ENCODE data around the gene GHRH. TPM values are rescaled to one million over a fixed set of nuclear protein-coding genes. Genes with fewer than 3 reads are reported as not detected.
A peak's percentile ranks its signal among the peaks of the same experiment; 100 is the strongest.

Gene GHRH
- total and polyA plus RNA-seq, 4 donors: not detected

DNA sequence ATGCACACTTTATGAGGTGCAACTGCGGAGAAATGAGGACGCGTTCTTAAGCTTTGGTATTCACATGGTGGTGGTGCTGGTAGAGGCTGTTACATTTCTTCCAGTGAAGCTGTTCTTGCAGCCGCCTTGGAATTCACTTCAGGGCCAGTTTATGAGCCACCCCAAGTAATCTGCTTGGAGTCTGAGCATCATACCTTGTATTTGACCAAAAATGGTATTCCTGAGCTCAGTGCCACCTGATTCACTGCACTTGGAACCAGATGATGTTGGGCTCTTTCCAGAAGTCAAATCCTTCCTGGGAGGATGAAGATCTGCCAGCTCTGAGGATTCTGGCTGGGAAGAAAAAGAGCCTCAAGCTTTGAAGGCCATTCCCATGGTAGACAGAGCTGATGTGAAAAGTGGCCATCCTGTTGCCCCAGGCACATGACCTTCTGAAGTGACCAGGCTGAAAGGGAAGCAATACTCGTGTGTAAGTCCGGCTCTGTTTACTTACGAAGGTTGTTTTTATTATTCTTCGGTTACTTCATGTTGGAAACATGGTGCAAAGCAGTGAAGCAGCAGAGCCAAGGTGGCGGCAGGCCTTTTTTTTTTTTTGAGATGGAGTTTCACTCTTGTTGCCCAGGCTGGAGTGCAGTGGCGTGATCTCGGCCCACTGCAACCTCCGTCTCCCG is 35.6 kb upstream of the GHRH start:
- Histone ChIP-seq H3K4me3 (no peak overlapping the region), H3K9ac (ENCODE audit: insufficient read depth in 1 of 2, low read length in 2 of 2) (no peak overlapping the region), H3K4me1 (ENCODE audit: control insufficient read depth in 5 of 5, insufficient read depth in 5 of 5, low read length in 5 of 5) (peaks cover 0 to 23% (median 6%) of the 10 kb centered on the region in 5 donors), H3K27ac (ENCODE audit: low read depth in 1 of 2, low read length in 1 of 2) (no peak overlapping the region), H3K27me3 (ENCODE audit: control insufficient read depth in 3 of 3, insufficient read depth in 3 of 3, low read length in 2 of 3) (no peaks in the 10 kb centered on the region), H3K9me3 (ENCODE audit: control insufficient read depth in 4 of 4, insufficient read depth in 3 of 4, low read length in 3 of 4) (peaks cover 0 to 9% (median 0%) of the 10 kb centered on the region in 4 donors), H3K36me3 (ENCODE audit: control insufficient read depth in 4 of 4, insufficient read depth in 4 of 4, low read length in 4 of 4) (peaks cover 8 to 23% (median 19%) of the 10 kb centered on the region in 4 donors)
- WGBS, 2 donors: 89 to 92% methylated on average over 13 of the region's 13 CpGs
- TF ChIP-seq, protein P1, sequence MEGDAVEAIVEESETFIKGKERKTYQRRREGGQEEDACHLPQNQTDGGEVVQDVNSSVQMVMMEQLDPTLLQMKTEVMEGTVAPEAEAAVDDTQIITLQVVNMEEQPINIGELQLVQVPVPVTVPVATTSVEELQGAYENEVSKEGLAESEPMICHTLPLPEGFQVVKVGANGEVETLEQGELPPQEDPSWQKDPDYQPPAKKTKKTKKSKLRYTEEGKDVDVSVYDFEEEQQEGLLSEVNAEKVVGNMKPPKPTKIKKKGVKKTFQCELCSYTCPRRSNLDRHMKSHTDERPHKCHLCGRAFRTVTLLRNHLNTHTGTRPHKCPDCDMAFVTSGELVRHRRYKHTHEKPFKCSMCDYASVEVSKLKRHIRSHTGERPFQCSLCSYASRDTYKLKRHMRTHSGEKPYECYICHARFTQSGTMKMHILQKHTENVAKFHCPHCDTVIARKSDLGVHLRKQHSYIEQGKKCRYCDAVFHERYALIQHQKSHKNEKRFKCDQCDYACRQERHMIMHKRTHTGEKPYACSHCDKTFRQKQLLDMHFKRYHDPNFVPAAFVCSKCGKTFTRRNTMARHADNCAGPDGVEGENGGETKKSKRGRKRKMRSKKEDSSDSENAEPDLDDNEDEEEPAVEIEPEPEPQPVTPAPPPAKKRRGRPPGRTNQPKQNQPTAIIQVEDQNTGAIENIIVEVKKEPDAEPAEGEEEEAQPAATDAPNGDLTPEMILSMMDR (IDR thresholded peaks at IDR 0.05; ENCODE audit: control extremely low read depth, extremely low read depth): no peak
- ATAC-seq (ENCODE audit: insufficient read depth, low FRiP score) (no peak), DNase-seq (no peak)

DNA sequence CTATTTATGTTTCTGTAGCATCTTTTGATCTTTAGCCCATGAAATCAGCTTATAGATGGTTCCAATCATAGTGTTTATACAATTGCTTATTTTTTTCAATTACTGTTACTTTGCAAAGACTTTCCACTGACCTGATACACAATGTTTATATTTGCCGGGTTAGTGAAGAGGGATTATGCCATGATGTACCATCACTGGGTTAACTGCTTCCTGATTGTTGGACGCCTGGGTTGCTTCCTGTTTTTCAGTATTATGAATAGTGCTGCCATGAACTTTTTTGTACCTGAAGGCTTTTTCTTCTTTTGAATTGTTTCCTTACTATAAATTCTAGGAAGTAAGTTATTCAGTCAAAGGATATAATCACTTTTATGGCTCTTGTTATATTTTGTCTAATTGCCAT is 34.8 kb upstream of the GHRH start:
- Histone ChIP-seq H3K27ac (ENCODE audit: low read depth in 1 of 2, low read length in 1 of 2) (no peak overlapping the region), H3K36me3 (ENCODE audit: control insufficient read depth in 4 of 4, insufficient read depth in 4 of 4, low read length in 4 of 4) (peaks cover 1 to 15% (median 13%) of the 10 kb centered on the region in 4 donors), H3K9ac (ENCODE audit: insufficient read depth in 1 of 2, low read length in 2 of 2) (no peak overlapping the region), H3K4me3 (no peak overlapping the region), H3K27me3 (ENCODE audit: control insufficient read depth in 3 of 3, insufficient read depth in 3 of 3, low read length in 2 of 3) (no peaks in the 10 kb centered on the region), H3K4me1 (ENCODE audit: control insufficient read depth in 5 of 5, insufficient read depth in 5 of 5, low read length in 5 of 5) (peaks cover 0 to 23% (median 6%) of the 10 kb centered on the region in 5 donors), H3K9me3 (ENCODE audit: control insufficient read depth in 4 of 4, insufficient read depth in 3 of 4, low read length in 3 of 4) (peaks cover 0 to 9% (median 0%) of the 10 kb centered on the region in 4 donors)
- 13 to 21% methylated on average over 2 of the region's 2 CpGs for WGBS, 2 donors
- ATAC-seq (ENCODE audit: insufficient read depth, low FRiP score) (no peak), DNase-seq (no peak)
- TF ChIP-seq, protein P1 (IDR thresholded peaks at IDR 0.05; ENCODE audit: control extremely low read depth, extremely low read depth): no peak

DNA sequence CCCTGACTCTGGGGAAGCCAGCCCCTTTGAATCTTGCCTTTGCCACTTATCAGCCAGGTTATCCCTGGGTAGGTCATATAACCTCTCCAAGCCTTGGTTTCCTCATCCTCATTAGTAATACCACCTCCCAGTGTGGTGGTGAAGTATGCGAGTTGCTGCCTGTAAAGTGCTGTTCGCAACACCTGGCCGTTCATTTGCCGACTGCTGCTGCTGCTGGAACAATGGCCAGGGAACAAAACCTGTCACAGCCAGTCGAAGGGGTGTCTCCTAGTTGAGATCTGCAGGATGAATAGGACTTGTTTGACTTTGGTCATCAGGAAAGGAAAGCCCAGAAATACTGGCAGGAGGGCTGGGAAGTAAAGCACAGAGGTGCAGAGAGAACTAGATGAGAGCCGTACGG is 34.0 kb upstream of the GHRH start:
- H3K4me3 ChIP-seq: no peak overlapping the region
- WGBS, 2 donors: 86 to 88% methylated on average over 7 of the region's 7 CpGs
- H3K27me3 ChIP-seq (ENCODE audit: control insufficient read depth in 3 of 3, insufficient read depth in 3 of 3, low read length in 2 of 3): no peaks in the 10 kb centered on the region
- H3K36me3 ChIP-seq (ENCODE audit: control insufficient read depth in 4 of 4, insufficient read depth in 4 of 4, low read length in 4 of 4): peaks cover 0 to 12% (median 9%) of the 10 kb centered on the region in 4 donors
- no peak for DNase-seq
- no peak for ATAC-seq (ENCODE audit: insufficient read depth, low FRiP score)
- TF ChIP-seq, protein P1 (IDR thresholded peaks at IDR 0.05; ENCODE audit: control extremely low read depth, extremely low read depth): no peak
- H3K9me3 ChIP-seq (ENCODE audit: control insufficient read depth in 4 of 4, insufficient read depth in 3 of 4, low read length in 3 of 4): peaks cover 0 to 9% (median 0%) of the 10 kb centered on the region in 4 donors
- H3K9ac ChIP-seq (ENCODE audit: insufficient read depth in 1 of 2, low read length in 2 of 2): no peak overlapping the region
- H3K27ac ChIP-seq (ENCODE audit: low read depth in 1 of 2, low read length in 1 of 2): peak overlapping the region in 1 of 2 donors; percentile 61
- peaks cover 0 to 23% (median 8%) of the 10 kb centered on the region in 5 donors for H3K4me1 ChIP-seq (ENCODE audit: control insufficient read depth in 5 of 5, insufficient read depth in 5 of 5, low read length in 5 of 5)

Measured in lung (tissue), 12 donors.